Endodermal cell (in vitro differentiated cells): Measurements from ENCODE around the gene LPAR3. TPM values are rescaled to one million over a fixed set of nuclear protein-coding genes. Genes with fewer than 3 reads are reported as not detected.

ENCODE experiments used
- DNase-seq: peaks from one replicate; pipeline ENCODE4 v3.0.0-alpha.2; 2017
- H3K27ac ChIP-seq: 2 replicates; pipeline ENCODE4 v1.5.1; 2013; ENCODE audit warnings: mild to moderate bottlenecking, low read depth, low read length, moderate library complexity
- H3K27me3 ChIP-seq: 2 replicates; pipeline ENCODE4 v1.6.1; 2013; ENCODE audit warnings: mild to moderate bottlenecking, low read length, moderate library complexity; ENCODE audit not compliant: insufficient read depth, control insufficient read depth, poor library complexity, severe bottlenecking
- H3K36me3 ChIP-seq: 2 replicates; pipeline ENCODE4 v1.7.0; 2013; ENCODE audit warnings: mild to moderate bottlenecking, low read length, moderate library complexity; ENCODE audit not compliant: control insufficient read depth, insufficient read depth
- H3K4me1 ChIP-seq: one replicate; pipeline ENCODE4 v1.7.0; 2013; ENCODE audit warnings: low read length; ENCODE audit not compliant: control insufficient read depth, insufficient read depth
- H3K4me3 ChIP-seq: 2 replicates; pipeline ENCODE4 v1.5.1; 2013; ENCODE audit warnings: mild to moderate bottlenecking, low read length, moderate library complexity
- H3K9ac ChIP-seq: 2 replicates; pipeline ENCODE4 v1.6.1; 2013; ENCODE audit warnings: mild to moderate bottlenecking, low read length, moderate library complexity; ENCODE audit not compliant: poor library complexity, severe bottlenecking; ENCODE audit errors: extremely low read depth
- H3K9me3 ChIP-seq: 2 replicates; pipeline ENCODE4 v1.6.1; 2013; ENCODE audit warnings: mild to moderate bottlenecking, low read length, moderate library complexity; ENCODE audit not compliant: control insufficient read depth
- H3K27ac Mint-ChIP-seq: 2 replicates; pipeline ENCODE4 v1.8.0; 2020; ENCODE audit warnings: mixed read lengths
- H3K27me3 Mint-ChIP-seq: 2 replicates; pipeline ENCODE4 v1.8.0; 2021; ENCODE audit warnings: mild to moderate bottlenecking, mixed read lengths; ENCODE audit not compliant: insufficient read depth
- H3K36me3 Mint-ChIP-seq: 2 replicates; pipeline ENCODE4 v1.8.0; 2020; ENCODE audit warnings: low read depth, mixed read lengths
- H3K4me1 Mint-ChIP-seq: 2 replicates; pipeline ENCODE4 v1.8.0; 2020; ENCODE audit warnings: mixed read lengths
- H3K4me3 Mint-ChIP-seq: 2 replicates; pipeline ENCODE4 v1.8.0; 2020; ENCODE audit warnings: mild to moderate bottlenecking, moderate library complexity, mixed read lengths
- H3K9me3 Mint-ChIP-seq: 2 replicates; pipeline ENCODE4 v1.8.0; 2020; ENCODE audit warnings: mild to moderate bottlenecking, mixed read lengths
- WGBS, 2 experiments: methylation state at CpG; one replicate each; pipeline versions ENCODE4 v1.1.5 to v1.1.7; 2013; ENCODE audit warnings: missing lambda C conversion rate in 2 of 2, mixed read lengths in 1 of 2; ENCODE audit not compliant: insufficient coverage in 1 of 2, insufficient read length in 1 of 2; 5-methylcytosine and 5-hydroxymethylcytosine counted together
- total RNA-seq, 2 donors: library from RNA; stranded (reverse); fragmentation: NEBNext Ultra II Directional in 1 of 2; extraction: Animal tissue kit (Norgen Biotek cat#: 25700) in 1 of 2; gene quantifications; 2 replicates in 1 of 2; 3 replicates in 1 of 2; pipeline ENCODE4 v1.2.1, GENCODE V29; 2021
- TF ChIP-seq, protein P1 (sequence below): fragments of 200-600 bp; sonication (generic); conservative IDR thresholded peaks from 2 replicates; pipeline ENCODE4 v1.5.0; 2021; ENCODE audit warnings: antibody characterized with exemption, mild to moderate bottlenecking

LPAR3 gene
- total RNA-seq, 2 donors from 2014 or later: 0.89 to 3.7 TPM

DNA sequence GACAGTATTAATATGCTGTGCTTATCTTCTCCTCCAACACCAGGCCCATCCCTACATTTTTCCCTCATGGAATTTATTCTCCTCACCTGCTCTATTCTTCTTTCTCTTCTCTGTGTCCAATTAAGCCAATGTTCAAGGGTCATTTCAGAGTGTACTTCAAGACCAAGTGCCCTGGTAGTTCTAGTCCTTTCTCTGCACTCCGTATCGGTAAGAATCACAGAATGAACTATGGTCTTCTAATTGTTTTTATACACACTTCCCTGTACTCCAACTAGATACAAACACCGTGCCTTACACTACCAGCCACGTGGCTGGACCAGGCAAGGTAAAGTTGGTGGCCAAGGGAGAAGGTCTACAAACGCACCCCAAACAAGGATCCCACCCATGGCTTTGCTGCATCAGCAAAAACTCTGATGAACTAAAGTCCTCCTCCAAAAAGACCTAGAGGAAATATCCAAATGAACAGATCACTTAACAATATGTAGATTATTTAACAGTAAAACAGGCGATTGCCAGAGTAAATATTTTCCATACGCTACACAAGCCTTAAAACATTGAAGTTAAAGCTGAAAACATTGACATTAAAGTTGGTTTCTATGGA is 40.1 kb upstream of the LPAR3 start:
- no peaks in the 10 kb centered on the region for H3K9me3 ChIP-seq

DNA sequence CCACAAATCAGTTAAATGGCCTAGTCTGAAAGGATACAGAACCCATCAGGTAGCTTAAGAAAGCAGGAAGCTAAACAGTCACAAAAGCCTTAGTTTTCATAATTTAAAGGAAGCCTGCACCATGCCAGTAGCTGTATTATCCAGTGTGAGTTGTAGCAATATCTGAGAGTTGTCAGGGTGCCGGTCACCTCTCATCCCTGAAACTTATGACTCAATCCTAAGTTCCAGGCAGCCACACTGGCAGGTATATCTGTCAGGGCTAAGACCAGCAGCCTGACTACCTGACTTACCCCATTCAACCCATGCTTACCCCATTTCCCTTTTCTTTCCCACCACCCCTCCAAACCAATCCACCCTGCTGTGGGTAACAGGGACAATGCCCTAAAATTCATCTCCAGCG is 37.8 kb upstream of the LPAR3 start:
- TF ChIP-seq, protein P1, sequence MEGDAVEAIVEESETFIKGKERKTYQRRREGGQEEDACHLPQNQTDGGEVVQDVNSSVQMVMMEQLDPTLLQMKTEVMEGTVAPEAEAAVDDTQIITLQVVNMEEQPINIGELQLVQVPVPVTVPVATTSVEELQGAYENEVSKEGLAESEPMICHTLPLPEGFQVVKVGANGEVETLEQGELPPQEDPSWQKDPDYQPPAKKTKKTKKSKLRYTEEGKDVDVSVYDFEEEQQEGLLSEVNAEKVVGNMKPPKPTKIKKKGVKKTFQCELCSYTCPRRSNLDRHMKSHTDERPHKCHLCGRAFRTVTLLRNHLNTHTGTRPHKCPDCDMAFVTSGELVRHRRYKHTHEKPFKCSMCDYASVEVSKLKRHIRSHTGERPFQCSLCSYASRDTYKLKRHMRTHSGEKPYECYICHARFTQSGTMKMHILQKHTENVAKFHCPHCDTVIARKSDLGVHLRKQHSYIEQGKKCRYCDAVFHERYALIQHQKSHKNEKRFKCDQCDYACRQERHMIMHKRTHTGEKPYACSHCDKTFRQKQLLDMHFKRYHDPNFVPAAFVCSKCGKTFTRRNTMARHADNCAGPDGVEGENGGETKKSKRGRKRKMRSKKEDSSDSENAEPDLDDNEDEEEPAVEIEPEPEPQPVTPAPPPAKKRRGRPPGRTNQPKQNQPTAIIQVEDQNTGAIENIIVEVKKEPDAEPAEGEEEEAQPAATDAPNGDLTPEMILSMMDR: no peak
- Mint-ChIP-seq H3K27me3 (peaks cover 4% of the 10 kb centered on the region), H3K4me3 (no peak overlapping the region), H3K36me3 (no peaks in the 10 kb centered on the region), H3K27ac (no peak overlapping the region), H3K4me1 (no peaks in the 10 kb centered on the region), H3K9me3 (no peaks in the 10 kb centered on the region)
- no peak for DNase-seq
- H3K27ac ChIP-seq: no peak overlapping the region
- H3K27me3 ChIP-seq: no peaks in the 10 kb centered on the region
- no peak overlapping the region for H3K9ac ChIP-seq
- 95% methylated on average over 2 of the region's 2 CpGs; no CpG with 5 or more reads in 1 of the 2 experiments for WGBS, 2 experiments
- no peaks in the 10 kb centered on the region for H3K4me1 ChIP-seq
- H3K36me3 ChIP-seq: no peaks in the 10 kb centered on the region
- H3K4me3 ChIP-seq: no peak overlapping the region
- H3K9me3 ChIP-seq: no peaks in the 10 kb centered on the region

More for the DNA sequence above, 40.1 kb upstream of the LPAR3 start:
- Mint-ChIP-seq H3K27me3 (peaks cover 4% of the 10 kb centered on the region), H3K27ac (no peak overlapping the region), H3K4me1 (no peaks in the 10 kb centered on the region), H3K9me3 (no peaks in the 10 kb centered on the region), H3K4me3 (no peak overlapping the region), H3K36me3 (no peaks in the 10 kb centered on the region)
- no peaks in the 10 kb centered on the region for H3K4me1 ChIP-seq
- H3K36me3 ChIP-seq: no peaks in the 10 kb centered on the region
- WGBS, 2 experiments: 93 to 94% methylated on average over 3 to 6 of the region's 7 CpGs
- H3K27ac ChIP-seq: no peak overlapping the region
- no peaks in the 10 kb centered on the region for H3K27me3 ChIP-seq
- H3K9ac ChIP-seq: no peak overlapping the region
- TF ChIP-seq, protein P1: no peak
- no peak for DNase-seq
- no peak overlapping the region for H3K4me3 ChIP-seq

GRCh38 chr1:84930329-84930728 is 37.3 kb upstream of the LPAR3 start:
- no peak overlapping the region for H3K27ac ChIP-seq
- Mint-ChIP-seq H3K9me3 (no peaks in the 10 kb centered on the region), H3K4me3 (no peak overlapping the region), H3K4me1 (no peaks in the 10 kb centered on the region), H3K27ac (no peak overlapping the region), H3K36me3 (no peaks in the 10 kb centered on the region), H3K27me3 (peaks cover 4% of the 10 kb centered on the region)
- no peaks in the 10 kb centered on the region for H3K9me3 ChIP-seq
- no peak for DNase-seq
- TF ChIP-seq, protein P1: no peak
- no peaks in the 10 kb centered on the region for H3K36me3 ChIP-seq
- 93 to 94% methylated on average over 2 to 4 of the region's 4 CpGs for WGBS, 2 experiments
- no peak overlapping the region for H3K4me3 ChIP-seq
- no peak overlapping the region for H3K9ac ChIP-seq
- H3K4me1 ChIP-seq: no peaks in the 10 kb centered on the region
- H3K27me3 ChIP-seq: no peaks in the 10 kb centered on the region
